ENCODE measurements around the gene CYP1B1.

DNA sequence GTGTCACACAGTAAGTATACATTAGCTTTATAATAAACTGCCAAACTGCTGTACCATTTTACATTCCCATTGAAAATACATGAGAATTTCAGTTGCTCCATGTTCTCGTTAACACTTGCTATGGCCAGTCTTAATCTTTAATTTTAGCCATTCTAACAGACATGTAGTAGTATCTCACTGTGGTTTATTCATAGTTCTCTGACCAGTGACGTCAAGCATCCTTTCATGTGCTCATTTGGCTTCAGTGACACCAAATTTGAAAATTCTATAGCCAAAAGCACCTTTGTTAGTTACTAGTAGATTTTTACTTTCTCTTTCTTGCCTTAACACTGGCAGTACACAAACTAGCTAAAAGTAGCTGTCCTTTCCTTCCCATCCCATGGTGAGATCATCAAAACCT lies 43.0 kb downstream of the CYP1B1 start:
- TF ChIP-seq, protein P1, sequence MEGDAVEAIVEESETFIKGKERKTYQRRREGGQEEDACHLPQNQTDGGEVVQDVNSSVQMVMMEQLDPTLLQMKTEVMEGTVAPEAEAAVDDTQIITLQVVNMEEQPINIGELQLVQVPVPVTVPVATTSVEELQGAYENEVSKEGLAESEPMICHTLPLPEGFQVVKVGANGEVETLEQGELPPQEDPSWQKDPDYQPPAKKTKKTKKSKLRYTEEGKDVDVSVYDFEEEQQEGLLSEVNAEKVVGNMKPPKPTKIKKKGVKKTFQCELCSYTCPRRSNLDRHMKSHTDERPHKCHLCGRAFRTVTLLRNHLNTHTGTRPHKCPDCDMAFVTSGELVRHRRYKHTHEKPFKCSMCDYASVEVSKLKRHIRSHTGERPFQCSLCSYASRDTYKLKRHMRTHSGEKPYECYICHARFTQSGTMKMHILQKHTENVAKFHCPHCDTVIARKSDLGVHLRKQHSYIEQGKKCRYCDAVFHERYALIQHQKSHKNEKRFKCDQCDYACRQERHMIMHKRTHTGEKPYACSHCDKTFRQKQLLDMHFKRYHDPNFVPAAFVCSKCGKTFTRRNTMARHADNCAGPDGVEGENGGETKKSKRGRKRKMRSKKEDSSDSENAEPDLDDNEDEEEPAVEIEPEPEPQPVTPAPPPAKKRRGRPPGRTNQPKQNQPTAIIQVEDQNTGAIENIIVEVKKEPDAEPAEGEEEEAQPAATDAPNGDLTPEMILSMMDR (IDR thresholded peaks at IDR 0.05) = no peak
- TF ChIP-seq POLR2A (IDR thresholded peaks at IDR 0.05) = no peak

Data from esophagus squamous epithelium (tissue), 4 donors.